DOHH2 (cell line): Measurements from ENCODE around the gene ZBTB26.

ENCODE experiments used
- H3F3A ChIP-seq: fragments of 200-600 bp; sonication (generic), shearing (Covaris generic); 2 replicates; pipeline ENCODE4 v1.6.0; 2016; ENCODE audit warnings: antibody characterized with exemption, mild to moderate bottlenecking; ENCODE audit not compliant: control insufficient read depth, insufficient read depth
- H3K27ac ChIP-seq: fragments of 200-600 bp; sonication (generic); 2 replicates; pipeline ENCODE4 v1.5.1; 2014; ENCODE audit warnings: low read depth, mild to moderate bottlenecking, low read length, moderate library complexity
- H3K27me3 ChIP-seq: fragments of 200-600 bp; sonication (generic); 2 replicates; pipeline ENCODE4 v1.6.1; 2014; ENCODE audit warnings: mild to moderate bottlenecking, low read length, mixed read lengths; ENCODE audit not compliant: control insufficient read depth
- H3K36me3 ChIP-seq: fragments of 200-600 bp; sonication (generic); 2 replicates; pipeline ENCODE4 v1.6.1; 2014; ENCODE audit warnings: mild to moderate bottlenecking, low read length, moderate library complexity, mixed read lengths; ENCODE audit not compliant: control insufficient read depth
- H3K4me1 ChIP-seq: fragments of 200-600 bp; sonication (generic); 2 replicates; pipeline ENCODE4 v1.6.1; 2014; ENCODE audit warnings: mild to moderate bottlenecking, low read length, mixed read lengths; ENCODE audit not compliant: control insufficient read depth
- H3K4me2 ChIP-seq: fragments of 200-600 bp; sonication (generic); 2 replicates; pipeline ENCODE4 v1.6.0; 2014; ENCODE audit warnings: mild to moderate bottlenecking, low read length, moderate library complexity
- H3K4me3 ChIP-seq: fragments of 200-600 bp; sonication (generic); 2 replicates; pipeline ENCODE4 v1.5.1; 2014; ENCODE audit warnings: mild to moderate bottlenecking, low read length, mixed read lengths
- H3K79me2 ChIP-seq: fragments of 200-600 bp; sonication (generic); 2 replicates; pipeline ENCODE4 v1.6.1; 2014; ENCODE audit warnings: mild to moderate bottlenecking, low read length, mixed read lengths; ENCODE audit not compliant: control insufficient read depth
- H3K9me2 ChIP-seq: fragments of 200-600 bp; sonication (generic); replicated peaks from 2 replicates; pipeline ENCODE4 v1.6.1; 2014; ENCODE audit warnings: mild to moderate bottlenecking, low read length, mixed read lengths; ENCODE audit not compliant: control insufficient read depth
- H3K9me3 ChIP-seq: fragments of 200-600 bp; sonication (generic); 2 replicates; pipeline ENCODE4 v1.6.1; 2014; ENCODE audit warnings: antibody characterized with exemption, low read length, mixed read lengths; ENCODE audit not compliant: control insufficient read depth, insufficient read depth
- H4K20me1 ChIP-seq: fragments of 200-600 bp; sonication (generic); 2 replicates; pipeline ENCODE4 v1.6.0; 2014; ENCODE audit warnings: low read depth, mild to moderate bottlenecking, antibody characterized with exemption, low read length, moderate library complexity; ENCODE audit not compliant: control insufficient read depth, insufficient read depth
- EZH2phosphoT487 ChIP-seq: fragments of 200-600 bp; sonication (generic); IDR thresholded peaks from 2 replicates; pipeline ENCODE4 v1.6.1; 2017; ENCODE audit warnings: borderline replicate concordance, mild to moderate bottlenecking, antibody characterized with exemption, low read length, moderate library complexity, mixed read lengths
- TF ChIP-seq, protein P1 (sequence below): fragments of 200-600 bp; sonication (generic); IDR thresholded peaks from one replicate; pipeline ENCODE4 v1.5.1; 2014; ENCODE audit warnings: antibody characterized with exemption, mild to moderate bottlenecking, low read depth, low read length; ENCODE audit not compliant: poor library complexity, severe bottlenecking

The ZBTB26 gene

DNA sequence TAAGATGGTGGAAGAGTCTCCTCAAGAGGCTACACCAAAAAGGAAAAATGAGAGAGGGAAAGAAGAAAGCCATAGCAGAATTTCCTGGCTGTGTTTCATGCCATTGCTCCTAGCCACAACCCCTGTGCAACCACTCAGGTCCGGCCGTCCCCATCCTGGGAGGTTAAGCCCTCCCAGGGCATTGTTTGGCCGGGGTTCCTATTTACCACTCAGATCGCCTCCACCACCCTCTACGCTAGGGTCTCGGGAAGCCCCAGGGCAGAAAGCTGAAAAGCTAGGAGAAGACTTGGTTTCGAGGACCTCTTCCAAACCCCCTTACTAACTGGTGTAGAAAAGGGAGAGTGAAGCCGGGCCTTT lies 26.9 kb downstream of the ZBTB26 start:
- Histone ChIP-seq H3K9me3 (no peaks in the 10 kb centered on the region), H3F3A (peaks cover 25% of the 10 kb centered on the region), H3K4me1 (peaks cover 41% of the 10 kb centered on the region), H3K27ac (peak overlapping the region; percentile 70), H3K36me3 (peaks cover 37% of the 10 kb centered on the region), H3K27me3 (no peaks in the 10 kb centered on the region), H4K20me1 (no peaks in the 10 kb centered on the region), H3K79me2 (peaks cover 61% of the 10 kb centered on the region), H3K4me2 (peak overlapping the region; percentile 79), H3K9me2 (no peaks in the 10 kb centered on the region), H3K4me3 (peak overlapping the region; percentile 96)
- TF ChIP-seq EZH2phosphoT487 = no peak
- TF ChIP-seq, protein P1, sequence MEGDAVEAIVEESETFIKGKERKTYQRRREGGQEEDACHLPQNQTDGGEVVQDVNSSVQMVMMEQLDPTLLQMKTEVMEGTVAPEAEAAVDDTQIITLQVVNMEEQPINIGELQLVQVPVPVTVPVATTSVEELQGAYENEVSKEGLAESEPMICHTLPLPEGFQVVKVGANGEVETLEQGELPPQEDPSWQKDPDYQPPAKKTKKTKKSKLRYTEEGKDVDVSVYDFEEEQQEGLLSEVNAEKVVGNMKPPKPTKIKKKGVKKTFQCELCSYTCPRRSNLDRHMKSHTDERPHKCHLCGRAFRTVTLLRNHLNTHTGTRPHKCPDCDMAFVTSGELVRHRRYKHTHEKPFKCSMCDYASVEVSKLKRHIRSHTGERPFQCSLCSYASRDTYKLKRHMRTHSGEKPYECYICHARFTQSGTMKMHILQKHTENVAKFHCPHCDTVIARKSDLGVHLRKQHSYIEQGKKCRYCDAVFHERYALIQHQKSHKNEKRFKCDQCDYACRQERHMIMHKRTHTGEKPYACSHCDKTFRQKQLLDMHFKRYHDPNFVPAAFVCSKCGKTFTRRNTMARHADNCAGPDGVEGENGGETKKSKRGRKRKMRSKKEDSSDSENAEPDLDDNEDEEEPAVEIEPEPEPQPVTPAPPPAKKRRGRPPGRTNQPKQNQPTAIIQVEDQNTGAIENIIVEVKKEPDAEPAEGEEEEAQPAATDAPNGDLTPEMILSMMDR = no peak

DNA sequence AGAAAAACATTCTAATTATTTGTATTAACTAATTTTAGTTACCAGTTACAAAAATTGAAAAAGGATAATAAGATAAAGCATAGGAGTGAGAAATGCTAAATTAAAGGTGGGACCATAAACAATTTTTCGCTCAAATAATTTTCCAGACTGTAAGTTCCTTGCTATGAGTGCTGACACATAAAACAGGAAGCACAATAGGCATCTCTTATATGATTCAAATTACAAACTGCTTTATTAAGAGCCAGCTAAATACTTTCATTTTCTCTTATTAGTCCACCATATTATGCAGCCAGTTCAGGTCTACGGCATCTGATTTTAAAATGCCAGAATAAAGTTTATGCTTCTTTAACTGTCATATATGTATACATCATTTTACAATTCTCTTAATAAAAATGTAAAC lies 30.5 kb downstream of the ZBTB26 start:
- Histone ChIP-seq H3K4me2 (peak overlapping the region; percentile 79), H3F3A (peaks cover 6% of the 10 kb centered on the region; the same call in 1 of the 2 replicates), H3K4me1 (peaks cover 60% of the 10 kb centered on the region), H4K20me1 (no peaks in the 10 kb centered on the region; the same call in 1 of the 2 replicates), H3K4me3 (peak overlapping the region; percentile 61), H3K27ac (peak overlapping the region; percentile 30), H3K27me3 (no peaks in the 10 kb centered on the region), H3K36me3 (peaks cover 60% of the 10 kb centered on the region), H3K9me2 (no peaks in the 10 kb centered on the region), H3K9me3 (no peaks in the 10 kb centered on the region), H3K79me2 (peaks cover 92% of the 10 kb centered on the region)
- no peak for TF ChIP-seq EZH2phosphoT487
- TF ChIP-seq, protein P1 = no peak

DNA sequence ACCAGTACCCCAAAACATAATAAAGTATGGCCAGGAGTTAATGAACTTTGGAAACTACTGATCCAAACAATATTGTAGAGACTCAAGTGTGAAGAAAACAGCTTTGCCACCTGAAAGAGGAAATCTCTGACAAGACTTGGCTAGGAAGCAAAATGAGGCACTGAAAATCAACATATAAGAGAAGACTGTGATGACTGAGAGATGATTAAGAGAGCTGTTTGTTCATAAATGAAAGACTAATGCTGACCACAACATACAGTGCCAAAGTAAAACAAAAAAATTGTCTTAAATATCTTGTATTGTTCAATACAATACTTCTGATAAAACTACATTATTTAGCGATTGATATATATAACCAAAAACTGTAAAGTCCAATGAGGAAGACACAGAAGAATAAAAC lies 33.3 kb downstream of the ZBTB26 start:
- Histone ChIP-seq H3K79me2 (peaks cover 86% of the 10 kb centered on the region), H3K36me3 (peaks cover 70% of the 10 kb centered on the region), H4K20me1 (no peaks in the 10 kb centered on the region; the same call in 1 of the 2 replicates), H3K27me3 (no peaks in the 10 kb centered on the region), H3K9me3 (no peaks in the 10 kb centered on the region), H3K27ac (peak overlapping the region; percentile 10; the same call in 1 of the 2 replicates), H3K4me2 (peak overlapping the region; percentile 3; the same call in 1 of the 2 replicates), H3K4me3 (no peak overlapping the region), H3F3A (no peaks in the 10 kb centered on the region; the same call in 1 of the 2 replicates), H3K4me1 (peaks cover 53% of the 10 kb centered on the region), H3K9me2 (no peaks in the 10 kb centered on the region)
- no peak for TF ChIP-seq EZH2phosphoT487
- TF ChIP-seq, protein P1 = no peak

DNA sequence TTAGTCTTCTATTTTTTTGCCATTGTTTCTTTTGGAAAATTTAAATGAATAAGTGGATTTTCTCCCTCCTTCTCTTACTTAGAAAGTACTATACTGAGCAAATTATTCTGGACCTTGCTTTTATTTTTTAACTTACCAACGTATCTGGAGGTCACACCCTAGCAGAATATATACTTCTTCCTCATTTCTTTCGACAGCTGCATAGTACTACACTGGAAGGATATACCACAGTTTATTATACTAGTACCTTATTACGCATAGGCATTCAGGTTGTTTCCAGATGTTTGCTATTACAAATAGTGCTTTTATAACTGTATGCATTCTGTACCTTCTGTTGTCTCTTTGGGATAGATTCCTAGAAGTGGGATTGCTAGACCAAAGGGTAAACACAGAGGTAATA lies 42.8 kb downstream of the ZBTB26 start:
- Histone ChIP-seq H3K27me3 (no peaks in the 10 kb centered on the region), H3K4me2 (no peak overlapping the region), H3K79me2 (no peaks in the 10 kb centered on the region), H3F3A (peaks cover 3% of the 10 kb centered on the region; the same call in 1 of the 2 replicates), H3K27ac (no peak overlapping the region), H3K9me3 (no peaks in the 10 kb centered on the region), H3K9me2 (no peaks in the 10 kb centered on the region), H3K36me3 (peaks cover 79% of the 10 kb centered on the region), H4K20me1 (no peaks in the 10 kb centered on the region), H3K4me3 (no peak overlapping the region), H3K4me1 (no peaks in the 10 kb centered on the region)
- TF ChIP-seq, protein P1 = no peak
- TF ChIP-seq EZH2phosphoT487 = no peak
